ENCODE results near the gene LDLRAD2.
"Not testable (repeated sequence)": the region's sequence is repeated elsewhere in the genome, so short reads cannot be mapped to it uniquely, and the experiment has no call there.

Gene LDLRAD2

DNA sequence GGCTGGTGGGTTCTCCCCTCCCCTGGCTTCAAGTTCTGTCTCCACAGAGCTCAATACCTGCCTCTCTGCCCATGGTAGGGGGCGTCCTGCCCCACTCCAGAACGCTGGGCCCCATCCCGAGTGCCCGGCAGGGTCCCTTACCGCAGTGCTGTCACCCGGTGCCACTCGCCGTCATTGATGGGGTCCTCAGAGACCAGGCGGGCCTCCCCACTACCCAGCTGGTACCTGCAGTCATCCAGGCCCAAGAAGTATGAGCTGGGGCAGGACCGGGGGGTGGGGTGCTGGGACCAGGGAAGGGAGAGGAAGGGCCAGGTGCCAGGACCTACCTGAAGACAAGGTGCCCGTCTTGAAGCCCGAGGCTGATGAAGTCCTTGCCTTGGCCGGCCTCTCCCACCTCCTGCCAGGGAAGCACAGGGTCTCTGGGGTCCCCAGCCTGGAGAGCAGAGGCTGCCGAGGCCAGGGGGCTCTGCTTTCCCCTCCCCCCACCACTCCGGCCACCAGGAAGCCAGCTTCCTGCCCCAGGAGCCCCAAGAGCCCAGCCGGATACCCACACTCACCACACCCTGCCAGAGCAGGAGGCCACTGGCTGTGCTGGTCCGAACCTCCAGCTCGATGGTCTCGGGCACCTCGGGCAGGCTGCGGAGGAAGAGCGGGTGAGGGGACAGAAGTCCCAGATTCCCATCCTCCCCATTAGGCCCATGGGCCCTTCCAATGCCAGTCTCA lies 12.1 kb downstream of the LDLRAD2 start:
- in situ Hi-C loops (cut with MboI; ENCODE audit: low sequenced_read_pairs, unreplicated experiment), result no loop called here
- DNase-seq (ENCODE audit: low spot score), result no peak
- TF ChIP-seq, protein P1, sequence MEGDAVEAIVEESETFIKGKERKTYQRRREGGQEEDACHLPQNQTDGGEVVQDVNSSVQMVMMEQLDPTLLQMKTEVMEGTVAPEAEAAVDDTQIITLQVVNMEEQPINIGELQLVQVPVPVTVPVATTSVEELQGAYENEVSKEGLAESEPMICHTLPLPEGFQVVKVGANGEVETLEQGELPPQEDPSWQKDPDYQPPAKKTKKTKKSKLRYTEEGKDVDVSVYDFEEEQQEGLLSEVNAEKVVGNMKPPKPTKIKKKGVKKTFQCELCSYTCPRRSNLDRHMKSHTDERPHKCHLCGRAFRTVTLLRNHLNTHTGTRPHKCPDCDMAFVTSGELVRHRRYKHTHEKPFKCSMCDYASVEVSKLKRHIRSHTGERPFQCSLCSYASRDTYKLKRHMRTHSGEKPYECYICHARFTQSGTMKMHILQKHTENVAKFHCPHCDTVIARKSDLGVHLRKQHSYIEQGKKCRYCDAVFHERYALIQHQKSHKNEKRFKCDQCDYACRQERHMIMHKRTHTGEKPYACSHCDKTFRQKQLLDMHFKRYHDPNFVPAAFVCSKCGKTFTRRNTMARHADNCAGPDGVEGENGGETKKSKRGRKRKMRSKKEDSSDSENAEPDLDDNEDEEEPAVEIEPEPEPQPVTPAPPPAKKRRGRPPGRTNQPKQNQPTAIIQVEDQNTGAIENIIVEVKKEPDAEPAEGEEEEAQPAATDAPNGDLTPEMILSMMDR (IDR thresholded peaks at IDR 0.05; ENCODE audit: borderline replicate concordance, control extremely low read depth, extremely low read depth, insufficient read depth, missing control alignments), result no peak

DNA sequence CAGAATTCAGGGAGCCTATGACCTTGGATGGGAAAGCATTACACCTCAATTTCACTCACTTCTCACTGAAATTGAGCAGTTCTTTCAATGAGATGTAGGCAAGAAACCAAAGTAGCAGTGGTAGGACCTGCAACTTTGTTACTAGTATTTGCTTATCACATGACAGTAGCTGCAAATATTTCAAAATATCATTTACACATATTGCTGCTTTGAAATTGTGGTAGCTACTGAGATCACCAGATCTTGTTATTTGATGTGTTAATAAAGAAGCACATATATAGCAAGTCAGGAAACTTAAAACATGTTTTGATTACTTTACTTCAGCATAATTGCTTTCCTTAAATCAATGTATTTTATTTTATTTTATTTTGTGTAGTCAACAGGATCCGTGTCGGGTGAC lies 12.9 kb downstream of the LDLRAD2 start:
- DNase-seq (ENCODE audit: low spot score), result no peak
- TF ChIP-seq, protein P1 (IDR thresholded peaks at IDR 0.05; ENCODE audit: borderline replicate concordance, control extremely low read depth, extremely low read depth, insufficient read depth, missing control alignments), result no peak
- in situ Hi-C loops (cut with MboI; ENCODE audit: low sequenced_read_pairs, unreplicated experiment), result no loop called here

DNA sequence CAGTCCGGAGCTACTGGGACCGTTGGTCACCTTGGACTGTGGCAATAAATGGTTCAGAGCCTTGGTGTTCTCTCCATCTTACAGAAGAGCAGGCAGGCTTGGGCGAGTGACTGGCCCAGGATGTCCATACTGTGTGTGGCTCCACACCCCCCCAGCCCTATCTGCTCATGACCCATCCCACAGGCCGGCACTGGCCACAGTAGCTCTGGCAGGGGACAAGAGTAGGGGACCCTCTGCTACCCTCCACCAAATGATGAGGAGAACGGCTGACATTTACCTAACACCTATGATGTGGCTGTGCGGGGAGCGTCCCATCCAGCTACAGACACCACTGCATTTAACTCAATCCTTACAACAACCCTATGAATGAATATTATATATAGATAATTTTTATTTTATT lies 13.3 kb downstream of the LDLRAD2 start:
- in situ Hi-C loops (cut with MboI; ENCODE audit: low sequenced_read_pairs, unreplicated experiment), result no loop called here
- TF ChIP-seq, protein P1 (IDR thresholded peaks at IDR 0.05; ENCODE audit: borderline replicate concordance, control extremely low read depth, extremely low read depth, insufficient read depth, missing control alignments), result no peak
- DNase-seq (ENCODE audit: low spot score), result no peak

DNA sequence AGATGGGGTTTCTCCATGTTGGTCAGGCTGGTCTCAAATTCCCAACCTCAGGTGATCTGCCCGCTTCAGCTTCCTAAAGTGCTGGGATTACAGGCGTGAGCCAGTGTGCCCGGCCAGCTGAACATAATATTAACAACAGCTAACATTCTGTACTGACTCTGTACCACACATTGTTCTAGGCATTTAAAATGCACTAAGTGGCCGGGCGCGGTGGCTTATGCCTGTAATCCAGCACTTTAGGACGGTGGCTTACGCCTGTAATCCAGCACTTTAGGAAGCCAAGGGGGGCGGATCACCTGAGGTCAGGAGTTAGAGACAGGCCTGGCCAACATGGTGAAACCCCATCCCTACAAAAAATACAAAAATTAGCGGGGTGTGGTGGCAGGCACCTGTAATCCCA lies 14.6 kb downstream of the LDLRAD2 start:
- in situ Hi-C loops (cut with MboI; ENCODE audit: low sequenced_read_pairs, unreplicated experiment); DNase-seq (ENCODE audit: low spot score): not testable (repeated sequence)

DNA sequence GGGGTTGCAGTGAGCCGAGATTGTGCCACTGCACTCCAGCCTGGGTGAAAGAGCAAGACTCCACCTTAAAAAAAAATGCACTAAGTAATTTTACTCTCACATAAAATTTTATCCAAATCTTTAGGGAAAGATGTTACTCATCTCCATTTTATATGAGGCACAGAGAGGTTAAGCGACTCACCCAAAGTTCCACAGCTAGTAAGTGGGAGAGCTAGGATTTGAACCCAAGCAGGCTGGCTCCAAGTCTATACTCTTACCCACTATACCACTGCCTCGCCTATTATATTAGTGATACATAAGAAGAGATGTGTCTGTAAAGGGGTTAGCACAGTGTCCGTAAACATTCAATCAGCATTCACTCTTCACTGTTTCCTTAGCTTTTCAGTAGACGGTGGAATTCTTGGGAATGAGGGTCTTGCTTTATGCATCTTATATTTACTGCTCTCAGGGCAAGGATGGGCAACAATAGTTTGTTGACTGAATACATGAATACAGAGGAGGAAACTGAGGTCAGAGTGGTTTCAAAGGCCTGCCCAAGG lies 15.1 kb downstream of the LDLRAD2 start:
- in situ Hi-C loops (cut with MboI; ENCODE audit: low sequenced_read_pairs, unreplicated experiment), result no loop called here
- TF ChIP-seq, protein P1 (IDR thresholded peaks at IDR 0.05; ENCODE audit: borderline replicate concordance, control extremely low read depth, extremely low read depth, insufficient read depth, missing control alignments), result no peak
- no peak for DNase-seq (ENCODE audit: low spot score)

DNA sequence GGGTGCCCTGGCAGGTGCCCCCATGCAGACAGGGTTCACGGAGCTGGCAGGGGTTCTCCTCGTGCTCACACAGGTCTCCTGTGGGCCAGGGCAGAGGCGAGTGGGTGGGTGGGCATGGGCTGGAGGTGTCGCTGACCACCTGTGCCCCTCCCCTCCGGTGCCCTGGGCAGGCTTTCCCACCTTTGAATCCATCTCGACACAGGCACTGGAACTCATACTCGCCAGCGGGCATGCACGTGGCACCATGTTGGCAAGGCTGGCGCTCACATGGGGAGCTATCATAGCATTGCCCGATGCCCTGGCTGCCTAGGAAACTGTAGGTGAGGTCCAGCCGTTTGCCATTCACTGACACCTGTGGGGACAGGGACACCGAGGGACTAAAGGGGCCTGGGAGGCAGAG lies 16.0 kb downstream of the LDLRAD2 start:
- no peak for DNase-seq (ENCODE audit: low spot score)
- TF ChIP-seq, protein P1 (IDR thresholded peaks at IDR 0.05; ENCODE audit: borderline replicate concordance, control extremely low read depth, extremely low read depth, insufficient read depth, missing control alignments), result no peak
- in situ Hi-C loops (cut with MboI; ENCODE audit: low sequenced_read_pairs, unreplicated experiment), result no loop called here

DNA sequence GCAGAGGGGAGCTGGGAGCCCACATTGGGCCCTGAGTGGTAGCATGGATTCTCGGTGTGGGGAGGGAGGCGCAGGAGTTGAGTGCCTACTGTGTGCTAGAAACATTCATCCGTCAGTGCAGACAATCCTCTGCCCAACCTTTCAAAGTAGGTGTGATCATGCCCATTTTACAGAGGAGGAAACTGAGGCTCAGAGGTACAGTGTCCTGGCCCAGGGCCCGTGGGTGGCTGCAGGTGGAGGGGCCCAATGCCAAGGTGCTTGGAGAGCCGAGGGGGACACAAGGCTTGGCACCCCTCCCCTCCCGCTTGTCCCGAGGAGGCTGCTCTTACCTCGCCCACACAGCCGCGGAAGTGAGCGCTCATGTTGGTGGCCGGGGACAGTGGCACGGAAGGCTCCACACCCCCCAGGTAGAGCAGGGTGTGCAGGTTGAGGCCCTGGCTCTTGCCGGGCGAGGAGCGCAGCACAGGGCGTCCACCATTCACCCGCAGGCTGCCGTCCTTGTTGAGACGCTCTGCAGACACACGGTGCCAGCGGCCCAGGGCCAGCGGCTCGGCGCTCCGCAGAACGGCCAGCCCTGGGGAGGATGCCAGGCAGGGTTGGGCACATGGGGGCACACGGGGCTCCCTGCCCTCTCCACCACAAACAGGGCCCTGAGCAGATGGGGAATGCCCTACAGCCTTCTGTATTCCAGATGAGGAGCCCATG lies 16.6 kb downstream of the LDLRAD2 start:
- TF ChIP-seq, protein P1 (IDR thresholded peaks at IDR 0.05; ENCODE audit: borderline replicate concordance, control extremely low read depth, extremely low read depth, insufficient read depth, missing control alignments), result no peak
- in situ Hi-C loops (cut with MboI; ENCODE audit: low sequenced_read_pairs, unreplicated experiment), result no loop called here
- DNase-seq (ENCODE audit: low spot score), result no peak

Measured in GM13976 (cell line).